Measurements from ENCODE around the gene SSX1. TPM values are rescaled to one million over a fixed set of nuclear protein-coding genes. Genes with fewer than 3 reads are reported as not detected.
"Not testable (repeated sequence)": the region's sequence is repeated elsewhere in the genome, so short reads cannot be mapped to it uniquely, and the experiment has no call there.

SSX1 gene
- polyA plus RNA-seq (ENCODE audit: insufficient read length in 10 of 10): not detected
- long read RNA-seq, donor 1: 0 reads
- long read RNA-seq, donor 2: 0 reads
- long read RNA-seq, donor 3: 0 reads
- long read RNA-seq, donor 4: 0 reads
- long read RNA-seq, donor 5: 0 reads
- long read RNA-seq, donor 6: 0 reads
- long read RNA-seq, donor 7: 0 reads
- long read RNA-seq, donor 8: 0 reads
- long read RNA-seq, donor 9: 0 reads

GRCh38 chrX:48255062-48255796 is at the start of gene SSX1:
TSS of gene SSX1 (plus strand) at chrX:48255392. CDS start at chrX:48257242, 1,850 bp downstream.
- DNase-seq: not testable (repeated sequence)

GRCh38 chrX:48214341-48214740 is 40.9 kb upstream of the SSX1 start:
- DNase-seq: not testable (repeated sequence)

GRCh38 chrX:48224196-48224595 is 31.0 kb upstream of the SSX1 start:
- DNase-seq: not testable (repeated sequence)

GRCh38 chrX:48252945-48253344 is 2.2 kb upstream of the SSX1 start:
- not testable (repeated sequence) for DNase-seq

- not testable (repeated sequence) for DNase-seq
Observed at GRCh38 chrX:48274365-48274764, 19.2 kb downstream of the SSX1 start.

- DNase-seq: peak; percentile 38 to 78 (median 72)
Observed at GRCh38 chrX:48278958-48279357, 23.8 kb downstream of the SSX1 start.

DNA sequence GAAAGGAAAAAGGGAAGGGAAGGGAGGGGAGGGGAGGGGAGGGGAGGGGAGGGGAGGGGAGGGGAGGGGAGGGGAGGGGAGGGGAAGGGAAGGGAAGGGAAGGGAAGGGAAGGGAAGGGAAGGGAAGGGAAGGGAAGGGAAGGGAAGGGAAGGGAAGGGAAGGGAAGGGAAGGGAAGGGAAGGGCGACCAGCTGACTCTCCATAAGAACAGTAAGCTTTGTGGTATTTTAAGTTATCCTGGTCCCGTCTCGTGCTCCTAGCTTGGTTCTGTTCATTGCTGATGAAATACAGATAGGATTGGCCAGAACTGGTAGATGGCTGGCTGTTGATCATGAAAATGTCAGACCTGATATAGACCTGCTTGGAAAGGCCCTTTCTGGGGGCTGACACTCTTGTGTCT is 25.5 kb downstream of the SSX1 start:
- not testable (repeated sequence) for DNase-seq

DNA sequence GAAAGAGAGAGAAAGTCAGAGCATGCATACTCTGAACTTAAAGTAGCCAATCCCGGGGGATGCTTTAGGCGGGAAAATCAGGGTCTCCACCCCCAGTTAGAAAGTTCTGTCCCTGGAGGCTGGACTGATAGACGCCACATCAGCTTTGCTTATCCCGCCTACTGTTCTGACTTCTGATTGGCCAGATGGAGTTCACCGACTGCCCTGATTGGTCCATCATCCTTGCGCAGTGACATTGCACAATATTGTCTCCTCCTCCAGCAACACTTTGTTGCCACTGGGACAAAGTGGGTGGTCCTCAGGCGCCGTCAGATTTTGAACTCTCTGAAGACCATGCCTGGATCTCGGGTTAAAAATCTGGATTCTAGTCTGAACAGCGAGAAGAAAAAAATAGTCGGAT is 51.0 kb downstream of the SSX1 start:
- no peak for DNase-seq

DNA sequence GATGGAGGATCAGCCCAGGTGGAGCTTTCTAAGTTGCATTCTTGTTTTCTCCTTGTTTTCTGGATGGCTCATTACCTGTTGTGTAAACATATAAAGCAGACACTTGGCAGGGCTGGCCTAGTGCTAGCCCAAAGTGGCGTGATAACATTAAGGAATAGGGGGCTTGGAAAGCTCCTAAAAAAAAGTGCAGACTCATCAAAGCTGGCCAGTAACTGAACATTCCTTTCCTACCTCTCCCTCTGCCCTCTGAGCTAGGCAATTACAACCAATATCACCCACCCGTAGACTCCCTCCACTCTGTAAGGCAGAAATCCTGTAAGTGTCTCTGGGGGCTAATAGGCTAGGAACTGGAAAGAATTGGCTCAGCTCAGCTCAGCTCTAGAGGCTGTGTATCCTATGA is 58.8 kb downstream of the SSX1 start:
- DNase-seq: not testable (repeated sequence)

Other genes starting within 250 kb of the SSX1 start
- under 1 TPM in 1 of 10 donors, not detected in 9; 0.49 TPM for gene SPACA5, start 248.4 kb upstream of the SSX1 start, polyA plus RNA-seq (ENCODE audit: insufficient read length in 10 of 10)
- 1 to 10 TPM in 9 of 10 donors, under 1 TPM in 1; 0.88 to 3.7 (median 2.1) TPM for gene ZNF630, start 183.8 kb upstream of the SSX1 start, polyA plus RNA-seq (ENCODE audit: insufficient read length in 10 of 10)
- gene SPACA5B, start 124.8 kb upstream of the SSX1 start, polyA plus RNA-seq (ENCODE audit: insufficient read length in 10 of 10): not detected
- gene SSX5, start 58.6 kb upstream of the SSX1 start, polyA plus RNA-seq (ENCODE audit: insufficient read length in 10 of 10): not detected
- not detected for gene SSX3, start 101.3 kb downstream of the SSX1 start, polyA plus RNA-seq (ENCODE audit: insufficient read length in 10 of 10)
- gene SSX4, start 128.1 kb downstream of the SSX1 start, polyA plus RNA-seq (ENCODE audit: insufficient read length in 10 of 10): not detected
- gene SSX4B, start 156.6 kb downstream of the SSX1 start, polyA plus RNA-seq (ENCODE audit: insufficient read length in 10 of 10): not detected
- gene SLC38A5, start 214.9 kb downstream of the SSX1 start, polyA plus RNA-seq (ENCODE audit: insufficient read length in 10 of 10): 10 to 100 TPM in 1 of 10 donors, 1 to 10 TPM in 9; 5.0 to 10.5 (median 7.9) TPM
- 10 to 100 TPM; 22.5 to 35.8 (median 26.3) TPM for gene FTSJ1, start 220.8 kb downstream of the SSX1 start, polyA plus RNA-seq (ENCODE audit: insufficient read length in 10 of 10)